A673 (cell line): ENCODE results near the gene HS3ST3A1.

Experiments used
- CTCF ChIP-seq: fragments of 300-800, 200-600 bp; sonication (generic); conservative IDR thresholded peaks from 2 replicates; pipeline ENCODE4 v1.5.1; 2017; ENCODE audit warnings: low read depth, mild to moderate bottlenecking, antibody characterized with exemption, low read length, moderate library complexity, mixed read lengths
- EZH2 ChIP-seq: fragments of 200-600 bp; sonication (generic); IDR thresholded peaks from 2 replicates; pipeline ENCODE4 v1.6.1; 2017; ENCODE audit warnings: borderline replicate concordance, low read depth, mild to moderate bottlenecking, mixed read lengths, antibody characterized with exemption, low read length; ENCODE audit not compliant: poor library complexity, severe bottlenecking

GRCh38 chr17:13518261-13519000 lies 83.3 kb downstream of the HS3ST3A1 start:
- TF ChIP-seq CTCF (no peak), EZH2 (no peak)
